ENCODE results near the gene MARCHF11. TPM values are rescaled to one million over a fixed set of nuclear protein-coding genes. Genes with fewer than 3 reads are reported as not detected.

MARCHF11 gene
- total RNA-seq, 1 donor from 2014 or later = 1.1 TPM

GRCh38 chr5:16025681-16026080 lies 153.9 kb downstream of the MARCHF11 start:
- Mint-ChIP-seq H3K27ac (ENCODE audit: unreplicated experiment) (no peak overlapping the region), H3K4me1 (no peaks in the 10 kb centered on the region), H3K27me3 (ENCODE audit: low read depth) (peaks cover 2% of the 10 kb centered on the region)

GRCh38 chr5:16018970-16019369 lies 160.6 kb downstream of the MARCHF11 start:
- peaks cover 2% of the 10 kb centered on the region for H3K27me3 Mint-ChIP-seq (ENCODE audit: low read depth)
- no peak overlapping the region for H3K4me3 Mint-ChIP-seq
- no peak for DNase-seq (ENCODE audit: low read depth, low spot score)
- H3K36me3 Mint-ChIP-seq (ENCODE audit: low read depth) = no peaks in the 10 kb centered on the region
- peaks cover 3% of the 10 kb centered on the region for H3K9me3 Mint-ChIP-seq
- no peak overlapping the region for H3K27ac Mint-ChIP-seq (ENCODE audit: unreplicated experiment)
- no peaks in the 10 kb centered on the region for H3K4me1 Mint-ChIP-seq
- TF ChIP-seq CTCF (conservative IDR thresholded peaks at IDR 0.05) = no peak

More at GRCh38 chr5:16025681-16026080, 153.9 kb downstream of the MARCHF11 start:
- H3K36me3 Mint-ChIP-seq (ENCODE audit: low read depth) = no peaks in the 10 kb centered on the region
- no peak for DNase-seq (ENCODE audit: low read depth, low spot score)
- H3K9me3 Mint-ChIP-seq = no peaks in the 10 kb centered on the region
- H3K4me3 Mint-ChIP-seq = no peak overlapping the region
- no peak for TF ChIP-seq CTCF (conservative IDR thresholded peaks at IDR 0.05)

GRCh38 chr5:16017720-16018119 lies 161.9 kb downstream of the MARCHF11 start:
- no peaks in the 10 kb centered on the region for H3K4me1 Mint-ChIP-seq
- no peak for TF ChIP-seq CTCF (conservative IDR thresholded peaks at IDR 0.05)
- H3K36me3 Mint-ChIP-seq (ENCODE audit: low read depth) = no peaks in the 10 kb centered on the region
- peaks cover 2% of the 10 kb centered on the region for H3K27me3 Mint-ChIP-seq (ENCODE audit: low read depth)
- H3K27ac Mint-ChIP-seq (ENCODE audit: unreplicated experiment) = no peak overlapping the region
- H3K4me3 Mint-ChIP-seq = no peak overlapping the region
- peaks cover 3% of the 10 kb centered on the region for H3K9me3 Mint-ChIP-seq
- DNase-seq (ENCODE audit: low read depth, low spot score) = no peak

Data from neural crest cell (in vitro differentiated cells).